ENCODE results near the gene HTT-AS. TPM values are rescaled to one million over a fixed set of nuclear protein-coding genes. Genes with fewer than 3 reads are reported as not detected.

The HTT-AS gene
- polyA plus RNA-seq, 1 donor from 2014 or later, result not detected

GRCh38 chr4:3116955-3117354 lies 42.6 kb upstream of the HTT-AS start:
- Histone ChIP-seq H2AFZ (ENCODE audit: low read depth, low read length) (no peak overlapping the region), H3K79me2 (replicated peaks; ENCODE audit: insufficient read depth, low read length) (no peaks in the 10 kb centered on the region), H3F3A (ENCODE audit: insufficient read depth, low read length, poor library complexity, severe bottlenecking) (no peaks in the 10 kb centered on the region), H3K4me2 (ENCODE audit: low read length) (no peak overlapping the region), H3K9me2 (ENCODE audit: insufficient read depth, low read length) (no peaks in the 10 kb centered on the region), H3K9me3 (ENCODE audit: low read length) (no peaks in the 10 kb centered on the region), H3K36me3 (ENCODE audit: insufficient read depth, low read length) (peaks cover 13% of the 10 kb centered on the region), H3K27me3 (ENCODE audit: insufficient read depth, low read depth, low read length) (no peaks in the 10 kb centered on the region), H4K20me1 (ENCODE audit: insufficient read depth) (no peaks in the 10 kb centered on the region), H3K27ac (ENCODE audit: low read length) (no peak overlapping the region), H3K9ac (ENCODE audit: low read length) (no peak overlapping the region), H3K4me3 (ENCODE audit: low read length) (no peak overlapping the region)
- no peak for TF ChIP-seq EP300 (conservative IDR thresholded peaks at IDR 0.05; ENCODE audit: poor library complexity, severe bottlenecking)
- TF ChIP-seq REST (IDR thresholded peaks at IDR 0.05; ENCODE audit: borderline replicate concordance), result no peak
- no peak for TF ChIP-seq POLR2AphosphoS5 (IDR thresholded peaks at IDR 0.05)
- TF ChIP-seq EZH2 (IDR thresholded peaks at IDR 0.05; ENCODE audit: borderline replicate concordance, insufficient read depth, low read length, poor library complexity, severe bottlenecking), result no peak
- TF ChIP-seq CTCF (IDR thresholded peaks at IDR 0.05; ENCODE audit: poor library complexity, severe bottlenecking), result no peak
- no peak for TF ChIP-seq SMC3 (conservative IDR thresholded peaks at IDR 0.05; ENCODE audit: poor library complexity)
- TF ChIP-seq TAF1 (IDR thresholded peaks at IDR 0.05; ENCODE audit: low read depth), result no peak
- TF ChIP-seq MXI1 (conservative IDR thresholded peaks at IDR 0.05; ENCODE audit: poor library complexity, severe bottlenecking), result no peak
- TF ChIP-seq RAD21 (conservative IDR thresholded peaks at IDR 0.05), result no peak

GRCh38 chr4:3115637-3116270 lies 41.4 kb upstream of the HTT-AS start:
- no peaks in the 10 kb centered on the region for H3K9me2 ChIP-seq (ENCODE audit: insufficient read depth, low read length)
- peaks cover 10% of the 10 kb centered on the region for H3K36me3 ChIP-seq (ENCODE audit: insufficient read depth, low read length)
- H3K4me3 ChIP-seq (ENCODE audit: low read length), result no peak overlapping the region
- H3K27me3 ChIP-seq (ENCODE audit: insufficient read depth, low read depth, low read length), result no peaks in the 10 kb centered on the region
- H4K20me1 ChIP-seq (ENCODE audit: insufficient read depth), result no peaks in the 10 kb centered on the region
- H3K9ac ChIP-seq (ENCODE audit: low read length), result no peak overlapping the region
- no peaks in the 10 kb centered on the region for H3K9me3 ChIP-seq (ENCODE audit: low read length)
- H3K79me2 ChIP-seq (replicated peaks; ENCODE audit: insufficient read depth, low read length), result no peaks in the 10 kb centered on the region
- H3K27ac ChIP-seq (ENCODE audit: low read length), result no peak overlapping the region
- H2AFZ ChIP-seq (ENCODE audit: low read depth, low read length), result no peak overlapping the region
- H3K4me2 ChIP-seq (ENCODE audit: low read length), result no peak overlapping the region
- no peak for TF ChIP-seq CTCF (IDR thresholded peaks at IDR 0.05; ENCODE audit: poor library complexity, severe bottlenecking)
- TF ChIP-seq POLR2AphosphoS5 (IDR thresholded peaks at IDR 0.05), result no peak
- TF ChIP-seq REST (IDR thresholded peaks at IDR 0.05; ENCODE audit: borderline replicate concordance), result no peak
- TF ChIP-seq SMC3 (conservative IDR thresholded peaks at IDR 0.05; ENCODE audit: poor library complexity), result no peak
- TF ChIP-seq EZH2 (IDR thresholded peaks at IDR 0.05; ENCODE audit: borderline replicate concordance, insufficient read depth, low read length, poor library complexity, severe bottlenecking), result no peak
- no peak for TF ChIP-seq RAD21 (conservative IDR thresholded peaks at IDR 0.05)
- H3F3A ChIP-seq (ENCODE audit: insufficient read depth, low read length, poor library complexity, severe bottlenecking), result no peaks in the 10 kb centered on the region

All from neural cell (in vitro differentiated cells).